Measurements from ENCODE around the gene PBRM1. TPM values are rescaled to one million over a fixed set of nuclear protein-coding genes. Genes with fewer than 3 reads are reported as not detected.
A peak's percentile ranks its signal among the peaks of the same experiment; 100 is the strongest.

PBRM1 gene
- total RNA-seq, 1 donor from 2014 or later = 90.1 TPM

- Mint-ChIP-seq H3K27ac (no peak overlapping the region), H3K27me3 (ENCODE audit: low read depth) (no peaks in the 10 kb centered on the region), H3K36me3 (peaks cover 31% of the 10 kb centered on the region), H3K4me3 (no peak overlapping the region), H3K9me3 (no peaks in the 10 kb centered on the region), H3K4me1 (no peaks in the 10 kb centered on the region)
- no peak for TF ChIP-seq CTCF (IDR thresholded peaks at IDR 0.05; ENCODE audit: unreplicated experiment)
- no peak for DNase-seq (ENCODE audit: low spot score in 2 of 2, unreplicated experiment in 2 of 2)
Observed at GRCh38 chr3:52671676-52672075, 14.0 kb downstream of the PBRM1 start.

GRCh38 chr3:52670621-52671521, 14.8 kb downstream of the PBRM1 start:
- Mint-ChIP-seq H3K4me3 (no peak overlapping the region), H3K27ac (peak overlapping the region; percentile 76), H3K36me3 (peaks cover 24% of the 10 kb centered on the region), H3K4me1 (no peaks in the 10 kb centered on the region), H3K9me3 (no peaks in the 10 kb centered on the region), H3K27me3 (ENCODE audit: low read depth) (no peaks in the 10 kb centered on the region)
- no peak for TF ChIP-seq CTCF (IDR thresholded peaks at IDR 0.05; ENCODE audit: unreplicated experiment)
- DNase-seq (ENCODE audit: low spot score in 2 of 2, unreplicated experiment in 2 of 2) = no peak

GRCh38 chr3:52663098-52663497, 22.6 kb downstream of the PBRM1 start:
- H3K27ac Mint-ChIP-seq = no peak overlapping the region
- no peak for DNase-seq (ENCODE audit: low spot score in 2 of 2, unreplicated experiment in 2 of 2)
- H3K27me3 Mint-ChIP-seq (ENCODE audit: low read depth) = no peaks in the 10 kb centered on the region
- no peak for TF ChIP-seq CTCF (IDR thresholded peaks at IDR 0.05; ENCODE audit: unreplicated experiment)
- no peaks in the 10 kb centered on the region for H3K4me1 Mint-ChIP-seq
- no peak overlapping the region for H3K4me3 Mint-ChIP-seq
- H3K9me3 Mint-ChIP-seq = no peaks in the 10 kb centered on the region
- peaks cover 35% of the 10 kb centered on the region for H3K36me3 Mint-ChIP-seq

GRCh38 chr3:52660046-52660445, 25.7 kb downstream of the PBRM1 start:
- Mint-ChIP-seq H3K9me3 (no peaks in the 10 kb centered on the region), H3K27ac (no peak overlapping the region), H3K27me3 (ENCODE audit: low read depth) (no peaks in the 10 kb centered on the region), H3K4me3 (no peak overlapping the region), H3K4me1 (no peaks in the 10 kb centered on the region), H3K36me3 (peaks cover 43% of the 10 kb centered on the region)
- TF ChIP-seq CTCF (IDR thresholded peaks at IDR 0.05; ENCODE audit: unreplicated experiment) = no peak
- no peak for DNase-seq (ENCODE audit: low spot score in 2 of 2, unreplicated experiment in 2 of 2)

- Mint-ChIP-seq H3K27me3 (ENCODE audit: low read depth) (no peaks in the 10 kb centered on the region), H3K4me3 (no peak overlapping the region), H3K36me3 (peaks cover 32% of the 10 kb centered on the region), H3K4me1 (no peaks in the 10 kb centered on the region), H3K9me3 (no peaks in the 10 kb centered on the region), H3K27ac (no peak overlapping the region)
- DNase-seq (ENCODE audit: low spot score in 2 of 2, unreplicated experiment in 2 of 2) = no peak
- no peak for TF ChIP-seq CTCF (IDR thresholded peaks at IDR 0.05; ENCODE audit: unreplicated experiment)
Observed at GRCh38 chr3:52655895-52656294, 29.8 kb downstream of the PBRM1 start.
